ENCODE results near the gene PRDX5. TPM values are rescaled to one million over a fixed set of nuclear protein-coding genes. Genes with fewer than 3 reads are reported as not detected.

PRDX5 gene
- total RNA-seq (2014; rRNA removed; shearing (Covaris generic)) = 205 and 232 TPM in 2 replicates

- DNase-seq (ENCODE audit: low read depth in 1 of 2, low spot score in 2 of 2) = peak; percentile 97 to 99
- peak within 1 kb of the TSS; percentile 81 for H3K27ac ChIP-seq
- H3K27me3 ChIP-seq (replicated peaks) = no peaks in the 10 kb centered on the region
- peak within 1 kb of the TSS; percentile 69 for H3K4me3 ChIP-seq
- H3K36me3 ChIP-seq = peaks cover 46% of the 10 kb centered on the region
- no peaks in the 10 kb centered on the region for H3K9me3 ChIP-seq (replicated peaks)
- peaks cover 20% of the 10 kb centered on the region for H3K4me1 ChIP-seq (replicated peaks)
Observed at GRCh38 chr11:64317961-64318765, at the start of gene PRDX5. PRDX5 (plus strand) TSS chr11:64318121; CDS start chr11:64318216, 95 bp downstream.

GRCh38 chr11:64268893-64269539 lies 48.9 kb upstream of the PRDX5 start:
- Histone ChIP-seq H3K27ac (peak overlapping the region; percentile 68), H3K4me3 (peak overlapping the region; percentile 49), H3K27me3 (replicated peaks) (no peaks in the 10 kb centered on the region), H3K9me3 (replicated peaks) (no peaks in the 10 kb centered on the region), H3K36me3 (peaks cover 54% of the 10 kb centered on the region), H3K4me1 (replicated peaks) (peaks cover 26% of the 10 kb centered on the region)
- peak; percentile 73 to 83 for DNase-seq (ENCODE audit: low read depth in 1 of 2, low spot score in 2 of 2)

- Histone ChIP-seq H3K9me3 (replicated peaks) (no peaks in the 10 kb centered on the region), H3K4me1 (replicated peaks) (peaks cover 26% of the 10 kb centered on the region), H3K27ac (peak overlapping the region; percentile 68), H3K27me3 (replicated peaks) (no peaks in the 10 kb centered on the region), H3K36me3 (peaks cover 47% of the 10 kb centered on the region), H3K4me3 (peak overlapping the region; percentile 49)
- peak; percentile 100 for DNase-seq (ENCODE audit: low read depth in 1 of 2, low spot score in 2 of 2)
Observed at GRCh38 chr11:64269540-64270220, 48.2 kb upstream of the PRDX5 start.

- DNase-seq (ENCODE audit: low read depth in 1 of 2, low spot score in 2 of 2) = no peak
- Histone ChIP-seq H3K27me3 (replicated peaks) (no peaks in the 10 kb centered on the region), H3K4me3 (no peak overlapping the region), H3K27ac (no peak overlapping the region), H3K4me1 (replicated peaks) (peaks cover 11% of the 10 kb centered on the region), H3K36me3 (peaks cover 50% of the 10 kb centered on the region), H3K9me3 (replicated peaks) (no peaks in the 10 kb centered on the region)
Observed at GRCh38 chr11:64275031-64275800, 42.7 kb upstream of the PRDX5 start.

GRCh38 chr11:64275841-64276240 lies 42.1 kb upstream of the PRDX5 start:
- peaks cover 7% of the 10 kb centered on the region for H3K4me1 ChIP-seq (replicated peaks)
- H3K27ac ChIP-seq = no peak overlapping the region
- no peaks in the 10 kb centered on the region for H3K9me3 ChIP-seq (replicated peaks)
- DNase-seq (ENCODE audit: low read depth in 1 of 2, low spot score in 2 of 2) = no peak
- H3K4me3 ChIP-seq = no peak overlapping the region
- no peaks in the 10 kb centered on the region for H3K27me3 ChIP-seq (replicated peaks)
- peaks cover 46% of the 10 kb centered on the region for H3K36me3 ChIP-seq

DNA sequence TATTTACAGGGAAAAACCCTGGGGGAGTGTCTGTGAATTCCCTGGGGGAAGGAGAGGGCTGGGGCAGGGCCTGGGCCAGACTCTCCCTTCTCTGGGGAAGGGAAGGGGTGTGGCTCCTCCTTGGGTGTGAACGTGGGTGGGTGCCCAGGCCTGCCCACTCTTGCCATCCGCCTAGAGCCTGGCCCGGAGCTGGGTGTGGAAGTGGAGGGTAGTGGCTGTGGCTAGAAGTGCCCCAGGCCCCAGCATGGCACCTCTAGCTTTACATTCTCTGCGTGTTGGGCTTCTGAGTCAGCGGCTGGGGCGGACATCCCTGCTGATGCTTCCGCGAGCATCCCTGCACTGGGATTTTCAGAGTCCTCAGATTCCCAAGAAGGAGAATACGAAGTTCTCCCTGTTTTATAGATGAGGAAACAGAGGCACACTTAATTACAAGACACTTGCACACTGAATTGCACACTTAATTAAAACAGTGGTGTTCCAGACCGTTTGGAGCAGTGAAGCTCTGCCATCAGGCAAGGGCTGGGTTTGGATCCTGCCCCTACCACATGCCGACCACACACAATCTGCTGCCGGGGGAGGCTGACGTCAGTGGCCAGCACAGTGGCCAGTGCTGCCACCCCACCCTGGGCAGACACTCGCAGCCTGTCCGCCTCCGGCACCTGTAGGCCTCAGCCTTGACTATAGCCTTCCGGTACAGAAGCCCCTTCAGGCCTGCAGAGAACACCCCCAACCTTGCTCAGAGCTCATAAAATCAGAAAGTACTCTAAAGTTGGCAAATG lies 41.1 kb upstream of the PRDX5 start:
- H3K27me3 ChIP-seq (replicated peaks) = no peaks in the 10 kb centered on the region
- H3K9me3 ChIP-seq (replicated peaks) = no peaks in the 10 kb centered on the region
- peaks cover 47% of the 10 kb centered on the region for H3K36me3 ChIP-seq
- H3K4me3 ChIP-seq = no peak overlapping the region
- H3K27ac ChIP-seq = no peak overlapping the region
- H3K4me1 ChIP-seq (replicated peaks) = peaks cover 2% of the 10 kb centered on the region
- no peak for DNase-seq (ENCODE audit: low read depth in 1 of 2, low spot score in 2 of 2)

- Histone ChIP-seq H3K27ac (no peak overlapping the region), H3K27me3 (replicated peaks) (no peaks in the 10 kb centered on the region), H3K9me3 (replicated peaks) (no peaks in the 10 kb centered on the region), H3K4me1 (replicated peaks) (peaks cover 5% of the 10 kb centered on the region), H3K36me3 (peaks cover 57% of the 10 kb centered on the region), H3K4me3 (no peak overlapping the region)
- DNase-seq (ENCODE audit: low read depth in 1 of 2, low spot score in 2 of 2) = no peak
Observed at GRCh38 chr11:64278576-64279190, 39.2 kb upstream of the PRDX5 start.

DNA sequence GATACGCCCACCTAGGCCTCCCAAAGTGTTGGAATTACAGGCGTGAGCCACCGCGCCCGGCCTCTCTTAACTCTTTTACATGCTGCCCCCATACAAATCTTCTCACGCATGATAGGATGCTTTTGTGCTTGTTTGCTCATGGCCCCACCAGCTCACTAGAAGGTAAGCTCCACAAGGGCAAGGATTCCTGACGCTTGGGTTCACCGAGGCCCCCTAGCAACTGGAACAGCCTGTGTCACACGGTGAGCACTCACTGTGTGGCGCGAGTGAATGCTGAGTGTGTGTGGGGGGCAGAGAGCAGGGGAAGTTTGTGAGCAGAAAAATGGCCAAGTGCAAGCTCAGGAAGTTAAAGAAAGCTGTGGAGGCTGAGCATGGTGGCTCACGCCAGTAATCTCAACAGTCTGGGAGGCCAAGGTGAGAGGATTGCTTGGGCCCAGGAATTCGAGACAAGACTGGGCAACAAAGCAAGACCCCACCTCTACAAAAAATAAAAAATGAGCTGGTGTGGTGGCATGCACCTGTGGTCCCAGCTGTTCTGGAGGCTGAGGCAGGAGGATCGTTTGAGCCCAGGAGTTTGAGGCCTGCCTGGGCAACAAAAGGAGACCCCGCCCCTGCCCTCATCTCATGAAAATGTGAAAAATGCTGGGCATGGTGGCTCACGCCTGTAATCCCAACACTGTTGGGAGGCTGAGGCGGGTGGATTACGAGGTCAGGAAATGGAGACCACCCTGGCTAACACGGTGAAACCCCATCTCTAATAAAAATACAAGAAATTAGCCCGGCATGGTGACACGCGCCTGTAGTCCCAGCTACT lies 35.8 kb upstream of the PRDX5 start:
- H3K27ac ChIP-seq = no peak overlapping the region
- H3K27me3 ChIP-seq (replicated peaks) = no peaks in the 10 kb centered on the region
- H3K4me1 ChIP-seq (replicated peaks) = peaks cover 20% of the 10 kb centered on the region
- H3K36me3 ChIP-seq = peaks cover 43% of the 10 kb centered on the region
- DNase-seq (ENCODE audit: low read depth in 1 of 2, low spot score in 2 of 2) = no peak
- H3K9me3 ChIP-seq (replicated peaks) = no peaks in the 10 kb centered on the region
- H3K4me3 ChIP-seq = no peak overlapping the region

GRCh38 chr11:64283092-64283491 lies 34.8 kb upstream of the PRDX5 start:
- Histone ChIP-seq H3K4me3 (no peak overlapping the region), H3K4me1 (replicated peaks) (peaks cover 20% of the 10 kb centered on the region), H3K27me3 (replicated peaks) (no peaks in the 10 kb centered on the region), H3K36me3 (peaks cover 34% of the 10 kb centered on the region), H3K27ac (no peak overlapping the region), H3K9me3 (replicated peaks) (no peaks in the 10 kb centered on the region)
- no peak for DNase-seq (ENCODE audit: low read depth in 1 of 2, low spot score in 2 of 2)

DNA sequence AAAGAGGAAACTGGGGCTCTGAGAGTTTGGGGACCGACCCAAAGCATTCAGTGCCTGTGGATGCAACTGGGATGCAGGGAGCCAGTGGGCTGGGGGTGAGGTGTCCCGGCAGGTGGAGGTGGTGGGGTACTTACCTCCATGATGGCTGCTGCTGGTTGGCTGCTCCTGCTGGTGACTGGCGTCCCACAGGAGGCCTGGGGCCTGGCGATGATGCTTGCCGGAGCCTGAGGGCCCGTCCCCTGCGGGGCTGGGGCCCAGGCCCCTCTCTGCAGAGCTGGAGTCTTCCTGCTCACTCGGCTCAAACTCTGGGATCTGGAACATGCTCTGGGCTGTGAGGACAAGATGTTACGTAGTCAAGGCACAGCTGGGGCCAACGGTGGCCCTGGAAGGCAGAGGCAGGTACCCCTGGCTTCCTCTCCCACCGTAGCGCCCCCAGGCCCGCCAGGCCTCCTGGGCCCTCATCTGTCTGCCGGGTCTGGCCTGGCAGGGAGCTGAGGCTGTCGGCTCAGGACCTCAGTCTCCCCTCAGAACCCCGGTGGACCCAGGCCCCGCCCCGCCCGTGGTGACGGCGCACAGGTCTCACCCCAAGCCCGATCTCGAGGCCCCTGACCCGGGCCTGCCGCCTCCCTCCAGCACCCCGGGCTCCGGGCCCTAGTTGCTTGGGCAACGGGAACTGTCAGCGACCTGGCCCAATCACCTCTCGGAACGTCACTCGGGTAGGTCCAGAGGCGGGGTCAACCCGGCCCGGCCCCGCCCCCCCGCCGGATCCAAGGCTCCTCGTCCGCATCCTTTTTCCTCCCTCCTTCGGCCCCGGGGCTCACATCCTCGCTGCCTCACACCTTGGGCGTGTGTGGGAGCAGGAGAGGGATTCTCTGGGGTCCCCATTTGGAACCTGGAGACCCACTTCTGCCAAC lies 33.6 kb upstream of the PRDX5 start, which contains the start of gene BAD:
TSS of gene BAD (minus strand) at position 618 of the 914 bp plus-strand sequence. CDS start at position 321, 297 bp downstream.
- peak; percentile 97 for DNase-seq (ENCODE audit: low read depth in 1 of 2, low spot score in 2 of 2)
- Histone ChIP-seq H3K27ac (peak within 1 kb of the TSS; percentile 77), H3K4me1 (replicated peaks) (peaks cover 20% of the 10 kb centered on the region), H3K4me3 (peak within 1 kb of the TSS; percentile 95), H3K9me3 (replicated peaks) (no peaks in the 10 kb centered on the region), H3K27me3 (replicated peaks) (no peaks in the 10 kb centered on the region), H3K36me3 (peaks cover 25% of the 10 kb centered on the region)
